Measurements from ENCODE around the gene OR10T2.
"Not testable (repeated sequence)": the region's sequence is repeated elsewhere in the genome, so short reads cannot be mapped to it uniquely, and the experiment has no call there.

OR10T2 gene

GRCh38 chr1:158398818-158399514 lies at the start of gene OR10T2:
Gene OR10T2 (minus strand): TSS chr1:158399466. CDS start chr1:158399466, 0 bp downstream.
- DNase-seq (ENCODE audit: low read depth) = no peak

- DNase-seq (ENCODE audit: low read depth) = no peak
Observed at GRCh38 chr1:158445376-158445775, 46.1 kb upstream of the OR10T2 start.

GRCh38 chr1:158434741-158435140 lies 35.5 kb upstream of the OR10T2 start:
- DNase-seq (ENCODE audit: low read depth) = no peak

- not testable (repeated sequence) for DNase-seq (ENCODE audit: low read depth)
Observed at GRCh38 chr1:158430163-158430562, 30.9 kb upstream of the OR10T2 start.

- no peak for DNase-seq (ENCODE audit: low read depth)
Observed at GRCh38 chr1:158426137-158426536, 26.9 kb upstream of the OR10T2 start, which contains the start of gene OR10K2. Gene OR10K2 (minus strand): TSS chr1:158426237. CDS start chr1:158420866, 5,371 bp downstream.

GRCh38 chr1:158425027-158425426 lies 25.8 kb upstream of the OR10T2 start:
- DNase-seq (ENCODE audit: low read depth) = no peak

- no peak for DNase-seq (ENCODE audit: low read depth)
Observed at GRCh38 chr1:158422212-158422611, 22.9 kb upstream of the OR10T2 start.

GRCh38 chr1:158417586-158417985 lies 18.3 kb upstream of the OR10T2 start:
- DNase-seq (ENCODE audit: low read depth) = no peak

GRCh38 chr1:158414651-158415345 lies 15.5 kb upstream of the OR10T2 start:
- DNase-seq (ENCODE audit: low read depth) = no peak

- DNase-seq (ENCODE audit: low read depth) = no peak
Observed at GRCh38 chr1:158407092-158407491, 7.8 kb upstream of the OR10T2 start.

- no peak for DNase-seq (ENCODE audit: low read depth)
Observed at GRCh38 chr1:158400871-158401270, 1.6 kb upstream of the OR10T2 start.

- no peak for DNase-seq (ENCODE audit: low read depth)
Observed at GRCh38 chr1:158396646-158397045, 2.6 kb downstream of the OR10T2 start.

GRCh38 chr1:158393476-158393875 lies 5.8 kb downstream of the OR10T2 start:
- DNase-seq (ENCODE audit: low read depth) = no peak

GRCh38 chr1:158391099-158391498 lies 8.2 kb downstream of the OR10T2 start:
- DNase-seq (ENCODE audit: low read depth) = no peak

- no peak for DNase-seq (ENCODE audit: low read depth)
Observed at GRCh38 chr1:158390331-158390730, 8.9 kb downstream of the OR10T2 start.

- no peak for DNase-seq (ENCODE audit: low read depth)
Observed at GRCh38 chr1:158374860-158375259, 24.4 kb downstream of the OR10T2 start.

- DNase-seq (ENCODE audit: low read depth) = not testable (repeated sequence)
Observed at GRCh38 chr1:158374101-158374500, 25.2 kb downstream of the OR10T2 start.

- DNase-seq (ENCODE audit: low read depth) = no peak
Observed at GRCh38 chr1:158371188-158371953, 27.9 kb downstream of the OR10T2 start.

GRCh38 chr1:158366783-158367182 lies 32.5 kb downstream of the OR10T2 start:
- DNase-seq (ENCODE audit: low read depth) = no peak

- DNase-seq (ENCODE audit: low read depth) = no peak
Observed at GRCh38 chr1:158362941-158363340, 36.3 kb downstream of the OR10T2 start.

GRCh38 chr1:158362482-158362881 lies 36.8 kb downstream of the OR10T2 start:
- no peak for DNase-seq (ENCODE audit: low read depth)

GRCh38 chr1:158357441-158357840 lies 41.8 kb downstream of the OR10T2 start:
- no peak for DNase-seq (ENCODE audit: low read depth)

GRCh38 chr1:158356616-158357015 lies 42.6 kb downstream of the OR10T2 start:
- no peak for DNase-seq (ENCODE audit: low read depth)

All from T-helper 22 cell (primary cell).